H9 (cell line): ENCODE data around the gene PROM1. TPM values are rescaled to one million over a fixed set of nuclear protein-coding genes. Genes with fewer than 3 reads are reported as not detected.

Experiments
- DNase-seq: peaks from one replicate; pipeline ENCODE4 v3.0.0-alpha.2; 2017
- H2AFZ ChIP-seq: one replicate; pipeline ENCODE4 v1.6.1; 2013; ENCODE audit warnings: mild to moderate bottlenecking, low read length, control low read depth, moderate library complexity
- H2AK5ac ChIP-seq: 2 replicates; pipeline ENCODE4 v1.6.1; 2013; ENCODE audit warnings: low read length, control low read depth, mixed read lengths; ENCODE audit not compliant: insufficient read length
- H2BK120ac ChIP-seq: one replicate; pipeline ENCODE4 v1.6.1; 2013; ENCODE audit warnings: low read depth, mild to moderate bottlenecking, low read length, control low read depth, inconsistent platforms; ENCODE audit not compliant: poor library complexity, severe bottlenecking
- H2BK12ac ChIP-seq: 2 replicates; pipeline ENCODE4 v1.6.1; 2013; ENCODE audit warnings: low read length, control low read depth, mixed read lengths, low read depth; ENCODE audit not compliant: insufficient read length
- H2BK15ac ChIP-seq: 2 replicates; pipeline ENCODE4 v1.6.1; 2013; ENCODE audit warnings: low read depth, low read length, control low read depth
- H2BK20ac ChIP-seq: one replicate; pipeline ENCODE4 v1.6.1; 2013; ENCODE audit warnings: low read depth, mild to moderate bottlenecking, low read length, control low read depth, inconsistent platforms; ENCODE audit not compliant: poor library complexity, severe bottlenecking
- H2BK5ac ChIP-seq: 2 replicates; pipeline ENCODE4 v1.6.1; 2013; ENCODE audit warnings: low read length, control low read depth, mixed read lengths; ENCODE audit not compliant: insufficient read length
- H3K14ac ChIP-seq: 2 replicates; pipeline ENCODE4 v1.6.1; 2013; ENCODE audit warnings: low read length, control low read depth; ENCODE audit not compliant: insufficient read depth
- H3K18ac ChIP-seq: 2 replicates; pipeline ENCODE4 v1.6.1; 2013; ENCODE audit warnings: low read depth, mild to moderate bottlenecking, mixed read lengths, low read length, control low read depth; ENCODE audit not compliant: insufficient read length
- H3K23ac ChIP-seq: 2 replicates; pipeline ENCODE4 v1.6.1; 2013; ENCODE audit warnings: low read length, control low read depth, mixed read lengths, low read depth; ENCODE audit not compliant: insufficient read length
- H3K23me2 ChIP-seq: 2 replicates; pipeline ENCODE4 v1.6.1; 2013; ENCODE audit warnings: low read depth, mild to moderate bottlenecking, mixed read lengths, low read length, control low read depth; ENCODE audit not compliant: insufficient read length, poor library complexity, severe bottlenecking
- H3K27ac ChIP-seq: 2 replicates; pipeline ENCODE4 v1.5.1; 2013; ENCODE audit warnings: low read length, control low read depth, mixed read lengths, low read depth; ENCODE audit not compliant: insufficient read length
- H3K27me3 ChIP-seq: 2 replicates; pipeline ENCODE4 v1.6.1; 2013; ENCODE audit warnings: low read length, control low read depth, inconsistent platforms; ENCODE audit not compliant: insufficient read depth
- H3K4ac ChIP-seq: 2 replicates; pipeline ENCODE4 v1.6.1; 2013; ENCODE audit warnings: low read depth, mild to moderate bottlenecking, control low read depth, inconsistent platforms, low read length, moderate library complexity
- H3K4me1 ChIP-seq: 2 replicates; pipeline ENCODE4 v1.6.1; 2013; ENCODE audit warnings: low read length, control low read depth, inconsistent platforms; ENCODE audit not compliant: insufficient read depth
- H3K4me2 ChIP-seq: 2 replicates; pipeline ENCODE4 v1.6.1; 2013; ENCODE audit warnings: low read length, control low read depth, mixed read lengths; ENCODE audit not compliant: insufficient read length, insufficient read depth
- H3K56ac ChIP-seq: 2 replicates; pipeline ENCODE4 v1.6.1; 2013; ENCODE audit warnings: low read depth, mild to moderate bottlenecking, mixed read lengths, low read length, control low read depth; ENCODE audit not compliant: insufficient read length
- H3K79me1 ChIP-seq: 2 replicates; pipeline ENCODE4 v1.6.1; 2013; ENCODE audit warnings: low read depth, mild to moderate bottlenecking, moderate library complexity, low read length, control low read depth, inconsistent platforms; ENCODE audit not compliant: insufficient read depth, poor library complexity, severe bottlenecking
- H3K79me2 ChIP-seq: 2 replicates; pipeline ENCODE4 v1.6.1; 2013; ENCODE audit warnings: low read length, control low read depth, inconsistent platforms; ENCODE audit not compliant: insufficient read depth
- H3K9ac ChIP-seq: 2 replicates; pipeline ENCODE4 v1.6.1; 2013; ENCODE audit warnings: low read length, control low read depth, mixed read lengths; ENCODE audit not compliant: insufficient read length; ENCODE audit errors: extremely low read depth
- H3K9me3 ChIP-seq: one replicate; pipeline ENCODE4 v1.6.1; 2013; ENCODE audit warnings: low read depth, low read length, inconsistent platforms; ENCODE audit not compliant: control insufficient read depth
- H3T11ph ChIP-seq: one replicate; pipeline ENCODE4 v1.6.1; 2013; ENCODE audit warnings: mild to moderate bottlenecking, low read length, control low read depth, inconsistent platforms
- H4K20me1 ChIP-seq: one replicate; pipeline ENCODE4 v1.6.1; 2013; ENCODE audit not compliant: control insufficient read depth, insufficient read length, insufficient read depth
- H4K5ac ChIP-seq: 2 replicates; pipeline ENCODE4 v1.6.1; 2013; ENCODE audit warnings: low read depth, mild to moderate bottlenecking, mixed read lengths, low read length, control low read depth; ENCODE audit not compliant: insufficient read length
- H4K8ac ChIP-seq: replicated peaks from 2 replicates; pipeline ENCODE4 v1.6.1; 2013; ENCODE audit warnings: low read length, control low read depth, mixed read lengths, low read depth; ENCODE audit not compliant: insufficient read length
- H4K91ac ChIP-seq: 2 replicates; pipeline ENCODE4 v1.6.1; 2013; ENCODE audit warnings: low read depth, mild to moderate bottlenecking, moderate library complexity, mixed read lengths, low read length, control low read depth; ENCODE audit not compliant: insufficient read length
- H3K27ac Mint-ChIP-seq, 3 experiments: 2 replicates in 2 of 3; 3 replicates in 1 of 3; pipeline ENCODE4 v1.8.0; 2020 to 2021; ENCODE audit warnings: mixed read lengths in 3 of 3, mild to moderate bottlenecking in 1 of 3, moderate library complexity in 1 of 3
- H3K27me3 Mint-ChIP-seq: 2 replicates; pipeline ENCODE4 v1.8.0; 2021; ENCODE audit warnings: low read depth, mild to moderate bottlenecking, moderate library complexity, mixed read lengths
- H3K36me3 Mint-ChIP-seq, 3 experiments: 2 replicates in 2 of 3; 3 replicates in 1 of 3; pipeline ENCODE4 v1.8.0; 2020 to 2021; ENCODE audit warnings: low read depth in 3 of 3, mixed read lengths in 3 of 3; ENCODE audit not compliant: insufficient read depth in 1 of 3
- H3K4me1 Mint-ChIP-seq, 2 experiments: 2 replicates each; pipeline ENCODE4 v1.8.0; 2020; ENCODE audit warnings: mixed read lengths in 2 of 2
- H3K4me3 Mint-ChIP-seq, 2 experiments: 2 replicates in 1 of 2; 3 replicates in 1 of 2; pipeline ENCODE4 v1.8.0; 2020 to 2021; ENCODE audit warnings: mild to moderate bottlenecking in 2 of 2, mixed read lengths in 2 of 2, moderate library complexity in 1 of 2
- H3K9me3 Mint-ChIP-seq, 2 experiments: 2 replicates in 1 of 2; 3 replicates in 1 of 2; pipeline ENCODE4 v1.8.0; 2020; ENCODE audit warnings: mild to moderate bottlenecking in 2 of 2, mixed read lengths in 2 of 2, moderate library complexity in 1 of 2
- WGBS: extraction: QIAGEN DNeasy Blood & Tissue Kit; methylation state at CpG from one replicate; pipeline ENCODE4 v1.1.7; 2013; ENCODE audit warnings: missing lambda C conversion rate, low lambda C conversion rate, mixed read lengths; ENCODE audit not compliant: insufficient read length; ENCODE audit errors: extremely low coverage; 5-methylcytosine and 5-hydroxymethylcytosine counted together
- total RNA-seq: library from RNA; stranded (reverse); gene quantifications from 2 replicates; pipeline ENCODE4 v1.2.1, GENCODE V29; 2021
- TF ChIP-seq, protein P1 (sequence below): fragments of 200-600 bp; sonication (generic); conservative IDR thresholded peaks from 3 replicates; pipeline ENCODE4 v1.8.0; 2021; ENCODE audit warnings: antibody characterized with exemption, mild to moderate bottlenecking

The PROM1 gene
- total RNA-seq, 1 experiment from 2014 or later: 98.3 TPM

DNA sequence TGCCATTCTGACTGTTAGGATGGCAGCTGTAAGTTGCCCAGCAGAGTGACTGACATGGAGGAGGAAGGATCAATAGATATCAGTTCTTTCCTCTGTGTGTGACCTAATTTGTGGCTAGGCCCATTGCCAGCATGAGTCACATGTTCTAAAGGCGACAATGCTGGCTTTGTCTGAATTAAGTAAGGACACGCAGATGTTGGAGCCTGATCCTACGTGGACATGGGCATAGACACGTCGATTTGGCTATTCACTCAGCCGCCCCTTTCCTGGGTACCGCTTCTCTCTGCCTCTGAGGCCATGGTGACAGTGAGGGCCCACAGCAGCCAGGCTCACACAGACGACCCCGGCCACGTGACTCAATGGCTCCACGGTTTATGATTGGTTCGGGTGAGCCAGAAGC is 16.3 kb downstream of the PROM1 start:
- H3K27me3 Mint-ChIP-seq: no peaks in the 10 kb centered on the region
- Histone ChIP-seq H3K9me3 (no peaks in the 10 kb centered on the region), H3K56ac (no peak overlapping the region), H3K23ac (no peak overlapping the region), H4K8ac (no peak overlapping the region), H4K91ac (no peak overlapping the region), H4K5ac (no peak overlapping the region), H2BK15ac (no peak overlapping the region), H3K79me2 (peaks cover 9% of the 10 kb centered on the region; the same call in 1 of the 2 replicates), H3K27ac (no peak overlapping the region), H2BK5ac (no peak overlapping the region), H3K4ac (no peak overlapping the region), H2AFZ (no peak overlapping the region), H3K79me1 (no peaks in the 10 kb centered on the region), H2BK20ac (no peak overlapping the region), H3K4me2 (no peak overlapping the region), H3K18ac (no peak overlapping the region), H3T11ph (no peak overlapping the region), H4K20me1 (no peaks in the 10 kb centered on the region), H3K14ac (no peak overlapping the region), H3K9ac (no peak overlapping the region), H3K27me3 (no peaks in the 10 kb centered on the region), H3K4me1 (peaks cover 13% of the 10 kb centered on the region), H3K23me2 (no peaks in the 10 kb centered on the region), H2BK12ac (no peak overlapping the region), H2AK5ac (no peak overlapping the region), H2BK120ac (no peak overlapping the region)
- no CpG with 5 or more reads among the region's 12 CpGs for WGBS
- peaks cover 0 to 4% of the 10 kb centered on the region in 2 experiments; a peak in 1 of 5 replicates for H3K9me3 Mint-ChIP-seq
- TF ChIP-seq, protein P1, sequence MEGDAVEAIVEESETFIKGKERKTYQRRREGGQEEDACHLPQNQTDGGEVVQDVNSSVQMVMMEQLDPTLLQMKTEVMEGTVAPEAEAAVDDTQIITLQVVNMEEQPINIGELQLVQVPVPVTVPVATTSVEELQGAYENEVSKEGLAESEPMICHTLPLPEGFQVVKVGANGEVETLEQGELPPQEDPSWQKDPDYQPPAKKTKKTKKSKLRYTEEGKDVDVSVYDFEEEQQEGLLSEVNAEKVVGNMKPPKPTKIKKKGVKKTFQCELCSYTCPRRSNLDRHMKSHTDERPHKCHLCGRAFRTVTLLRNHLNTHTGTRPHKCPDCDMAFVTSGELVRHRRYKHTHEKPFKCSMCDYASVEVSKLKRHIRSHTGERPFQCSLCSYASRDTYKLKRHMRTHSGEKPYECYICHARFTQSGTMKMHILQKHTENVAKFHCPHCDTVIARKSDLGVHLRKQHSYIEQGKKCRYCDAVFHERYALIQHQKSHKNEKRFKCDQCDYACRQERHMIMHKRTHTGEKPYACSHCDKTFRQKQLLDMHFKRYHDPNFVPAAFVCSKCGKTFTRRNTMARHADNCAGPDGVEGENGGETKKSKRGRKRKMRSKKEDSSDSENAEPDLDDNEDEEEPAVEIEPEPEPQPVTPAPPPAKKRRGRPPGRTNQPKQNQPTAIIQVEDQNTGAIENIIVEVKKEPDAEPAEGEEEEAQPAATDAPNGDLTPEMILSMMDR: no peak
- peaks cover 24 to 74% (median 49%) of the 10 kb centered on the region in 3 experiments for H3K36me3 Mint-ChIP-seq
- H3K4me1 Mint-ChIP-seq: peaks cover 48 to 52% of the 10 kb centered on the region in 2 experiments
- H3K4me3 Mint-ChIP-seq: no peak overlapping the region
- peak overlapping the region in 1 of 3 experiments; percentile 27; a peak in 1 of 7 replicates for H3K27ac Mint-ChIP-seq
- no peak for DNase-seq
